ENCODE measurements around the gene TMEM205. TPM values are rescaled to one million over a fixed set of nuclear protein-coding genes. Genes with fewer than 3 reads are reported as not detected.
"Not testable (repeated sequence)": the region's sequence is repeated elsewhere in the genome, so short reads cannot be mapped to it uniquely, and the experiment has no call there.

TMEM205 gene
- total RNA-seq, 4 donors from 2014 or later = 159 to 284 (median 164) TPM

- H3K4me1 ChIP-seq = peaks cover 0 to 7% of the 10 kb centered on the region in 2 donors
- H3K27me3 ChIP-seq = no peaks in the 10 kb centered on the region
- no peak overlapping the region for H3K27ac ChIP-seq
- ATAC-seq (no peak), DNase-seq (no peak)
- H3K36me3 ChIP-seq = peaks cover 0 to 26% of the 10 kb centered on the region in 2 donors
- in situ Hi-C loops (cut with MboI; ENCODE audit: low sequenced_read_pairs in 4 of 4) = no loop called here
- intact Hi-C loops (cut with DNase I; ENCODE audit: low total_unique reads) = no loop called here
- H3K4me3 ChIP-seq = no peak overlapping the region
- TF ChIP-seq, protein P1, sequence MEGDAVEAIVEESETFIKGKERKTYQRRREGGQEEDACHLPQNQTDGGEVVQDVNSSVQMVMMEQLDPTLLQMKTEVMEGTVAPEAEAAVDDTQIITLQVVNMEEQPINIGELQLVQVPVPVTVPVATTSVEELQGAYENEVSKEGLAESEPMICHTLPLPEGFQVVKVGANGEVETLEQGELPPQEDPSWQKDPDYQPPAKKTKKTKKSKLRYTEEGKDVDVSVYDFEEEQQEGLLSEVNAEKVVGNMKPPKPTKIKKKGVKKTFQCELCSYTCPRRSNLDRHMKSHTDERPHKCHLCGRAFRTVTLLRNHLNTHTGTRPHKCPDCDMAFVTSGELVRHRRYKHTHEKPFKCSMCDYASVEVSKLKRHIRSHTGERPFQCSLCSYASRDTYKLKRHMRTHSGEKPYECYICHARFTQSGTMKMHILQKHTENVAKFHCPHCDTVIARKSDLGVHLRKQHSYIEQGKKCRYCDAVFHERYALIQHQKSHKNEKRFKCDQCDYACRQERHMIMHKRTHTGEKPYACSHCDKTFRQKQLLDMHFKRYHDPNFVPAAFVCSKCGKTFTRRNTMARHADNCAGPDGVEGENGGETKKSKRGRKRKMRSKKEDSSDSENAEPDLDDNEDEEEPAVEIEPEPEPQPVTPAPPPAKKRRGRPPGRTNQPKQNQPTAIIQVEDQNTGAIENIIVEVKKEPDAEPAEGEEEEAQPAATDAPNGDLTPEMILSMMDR (IDR thresholded peaks at IDR 0.05 in 4 of 5, conservative IDR thresholded peaks at IDR 0.05 in 1 of 5) = no peak
- no peak for TF ChIP-seq POLR2A (IDR thresholded peaks at IDR 0.05)
- no peaks in the 10 kb centered on the region for H3K9me3 ChIP-seq
Measured at GRCh38 chr19:11359421-11359820, 13.4 kb upstream of the TMEM205 start.

GRCh38 chr19:11356676-11357550 is 10.8 kb upstream of the TMEM205 start:
- Histone ChIP-seq H3K36me3 (peaks cover 0 to 7% of the 10 kb centered on the region in 2 donors), H3K27me3 (no peaks in the 10 kb centered on the region), H3K4me3 (no peak overlapping the region), H3K27ac (no peak overlapping the region), H3K9me3 (no peaks in the 10 kb centered on the region), H3K4me1 (peaks cover 0 to 7% of the 10 kb centered on the region in 2 donors)
- no peak for TF ChIP-seq POLR2A (IDR thresholded peaks at IDR 0.05)
- TF ChIP-seq, protein P1 (IDR thresholded peaks at IDR 0.05 in 4 of 5, conservative IDR thresholded peaks at IDR 0.05 in 1 of 5) = no peak
- intact Hi-C loops (cut with DNase I; ENCODE audit: low total_unique reads) = no loop called here
- DNase-seq (no peak), ATAC-seq (no peak)
- in situ Hi-C loops (cut with MboI; ENCODE audit: low sequenced_read_pairs in 4 of 4) = no loop called here

DNA sequence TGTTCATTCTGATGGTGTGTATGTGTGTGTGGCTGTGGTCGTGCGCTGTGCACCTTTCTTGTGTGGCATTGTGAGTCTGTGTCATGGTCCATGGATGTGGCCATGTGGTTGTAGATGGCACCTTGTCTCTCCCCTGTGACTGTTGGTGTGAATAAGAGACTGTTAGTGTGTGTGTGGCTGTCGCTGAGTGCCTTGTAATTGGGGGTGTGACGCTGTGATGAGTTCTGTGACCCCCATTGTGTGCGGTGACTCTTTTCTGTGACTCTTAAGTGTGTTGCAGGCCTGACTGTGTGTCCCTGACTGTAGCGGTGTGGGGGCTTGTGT is 10.0 kb upstream of the TMEM205 start:
- Histone ChIP-seq H3K9me3 (no peaks in the 10 kb centered on the region), H3K27ac (peak overlapping the region in 1 of 4 donors; percentile 76), H3K4me1 (peaks cover 0 to 7% of the 10 kb centered on the region in 2 donors), H3K36me3 (peaks cover 0 to 6% of the 10 kb centered on the region in 2 donors), H3K27me3 (no peaks in the 10 kb centered on the region), H3K4me3 (peak overlapping the region; percentile 67 to 91 (median 78))
- in situ Hi-C loops (cut with MboI; ENCODE audit: low sequenced_read_pairs in 4 of 4) = no loop called here
- ATAC-seq = no peak
- no peak for DNase-seq
- intact Hi-C loops (cut with DNase I; ENCODE audit: low total_unique reads) = no loop called here
- TF ChIP-seq, protein P1 (IDR thresholded peaks at IDR 0.05 in 4 of 5, conservative IDR thresholded peaks at IDR 0.05 in 1 of 5) = no peak
- TF ChIP-seq POLR2A (IDR thresholded peaks at IDR 0.05) = no peak

DNA sequence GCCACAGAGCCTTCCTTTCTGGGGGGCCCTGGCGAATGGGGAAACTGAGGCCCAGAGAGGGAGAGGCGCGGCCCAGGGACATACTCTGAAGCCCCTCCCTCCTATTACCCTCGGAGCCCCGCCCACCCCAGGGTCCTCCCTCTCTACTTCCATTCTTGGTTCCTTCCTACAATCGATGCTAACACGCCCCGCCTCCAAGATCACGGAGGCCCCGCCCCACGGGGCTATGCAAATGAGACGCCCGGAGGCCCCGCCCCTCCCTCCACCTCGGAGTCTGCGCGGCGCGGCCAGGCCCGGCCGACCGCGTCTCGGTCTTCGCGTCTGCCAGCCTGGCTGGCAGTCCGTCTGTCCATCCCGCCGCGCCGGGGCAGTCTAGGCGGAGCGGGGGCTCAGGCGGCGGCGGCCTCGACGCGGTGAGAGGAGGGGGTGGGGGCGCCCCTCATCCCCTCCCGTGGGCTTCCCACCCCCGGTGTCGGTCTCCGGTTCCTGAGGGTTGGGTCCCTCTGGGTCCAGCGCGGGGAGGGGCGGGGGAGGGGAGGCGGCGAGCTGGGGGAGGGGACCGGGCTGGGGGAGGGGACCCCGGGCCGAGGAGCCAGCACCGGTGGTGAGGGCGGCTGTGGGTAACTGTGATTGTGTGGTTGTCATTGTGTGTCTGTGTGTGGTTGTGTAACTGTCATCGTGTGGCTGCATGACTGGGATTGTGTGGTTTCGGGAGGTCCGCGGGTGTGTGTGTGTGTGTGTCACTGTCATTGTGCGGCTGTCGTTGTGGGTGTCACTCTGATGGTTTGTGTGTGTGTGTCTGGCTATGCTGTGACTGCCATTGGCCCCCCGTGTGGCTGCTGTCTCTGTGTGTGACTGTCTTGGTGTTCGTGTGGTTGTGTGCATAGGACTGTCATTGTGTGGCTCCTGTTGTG is 9.3 kb upstream of the TMEM205 start, which contains the start of gene PLPPR2:
Gene PLPPR2, plus strand, starts transcription at position 273 of the 914 bp plus-strand sequence. CDS start 2,242 bp downstream, outside the sequence.
- intact Hi-C loops (cut with DNase I; ENCODE audit: low total_unique reads) = no loop called here
- H3K4me3 ChIP-seq = peak within 1 kb of the TSS; percentile 67 to 91 (median 78)
- H3K4me1 ChIP-seq = peaks cover 0 to 7% of the 10 kb centered on the region in 2 donors
- DNase-seq (peak; percentile 80 to 87), ATAC-seq (peak; percentile 93 to 95)
- no peaks in the 10 kb centered on the region for H3K27me3 ChIP-seq
- in situ Hi-C loops (cut with MboI; ENCODE audit: low sequenced_read_pairs in 4 of 4) = no loop called here
- peaks cover 0 to 6% of the 10 kb centered on the region in 2 donors for H3K36me3 ChIP-seq
- H3K27ac ChIP-seq = peak within 1 kb of the TSS; percentile 74 to 83 (median 78)
- TF ChIP-seq, protein P1 (IDR thresholded peaks at IDR 0.05 in 4 of 5, conservative IDR thresholded peaks at IDR 0.05 in 1 of 5) = no peak
- TF ChIP-seq POLR2A (IDR thresholded peaks at IDR 0.05) = peak; percentile 67 to 68
- H3K9me3 ChIP-seq = no peaks in the 10 kb centered on the region

DNA sequence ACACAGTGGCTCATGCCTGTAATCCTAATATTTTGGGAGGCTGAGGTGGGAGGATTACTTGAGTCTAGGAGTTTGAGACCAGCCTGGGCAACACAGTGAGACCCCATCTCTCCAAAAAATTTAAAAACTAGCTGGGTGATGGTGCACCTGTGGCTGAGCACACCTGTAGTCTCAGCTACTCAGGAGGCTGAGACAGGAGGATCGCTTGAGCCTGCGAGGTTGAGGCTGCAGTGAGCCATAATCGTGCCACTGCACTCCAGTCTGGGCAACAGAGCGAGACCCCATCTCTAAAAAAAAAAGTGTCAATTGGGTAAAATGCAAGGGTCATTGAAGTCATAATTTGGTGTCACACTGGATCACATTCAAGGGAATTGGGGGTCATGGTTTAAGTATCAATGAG is 8.0 kb upstream of the TMEM205 start:
- DNase-seq; H3K27ac ChIP-seq; H3K4me1 ChIP-seq; H3K9me3 ChIP-seq; in situ Hi-C loops (cut with MboI; ENCODE audit: low sequenced_read_pairs in 4 of 4); H3K36me3 ChIP-seq; ATAC-seq; intact Hi-C loops (cut with DNase I; ENCODE audit: low total_unique reads); H3K4me3 ChIP-seq; H3K27me3 ChIP-seq: not testable (repeated sequence)

All from gastrocnemius medialis (tissue), 4 donors.